Urothelium cell line (cell line): ENCODE measurements around the gene ZNF783.
"Not testable (repeated sequence)": the region's sequence is repeated elsewhere in the genome, so short reads cannot be mapped to it uniquely, and the experiment has no call there.

Source experiments
- DNase-seq: peaks from one replicate; pipeline ENCODE4 v3.0.0; 2011; ENCODE audit warnings: low spot score, mixed read lengths
- FAIRE-seq: peaks from 2 replicates; lab custom pipeline; 2011; peaks lifted over from hg19 to GRCh38; lab: Jason Lieb, UNC

The ZNF783 gene

GRCh38 chr7:149295481-149295850, 33.5 kb downstream of the ZNF783 start:
- DNase-seq, result no peak
- no peak for FAIRE-seq

- DNase-seq (no peak), FAIRE-seq (no peak)
These were observed 34.4 kb downstream of the ZNF783 start for GRCh38 chr7:149296368-149296767.

DNA sequence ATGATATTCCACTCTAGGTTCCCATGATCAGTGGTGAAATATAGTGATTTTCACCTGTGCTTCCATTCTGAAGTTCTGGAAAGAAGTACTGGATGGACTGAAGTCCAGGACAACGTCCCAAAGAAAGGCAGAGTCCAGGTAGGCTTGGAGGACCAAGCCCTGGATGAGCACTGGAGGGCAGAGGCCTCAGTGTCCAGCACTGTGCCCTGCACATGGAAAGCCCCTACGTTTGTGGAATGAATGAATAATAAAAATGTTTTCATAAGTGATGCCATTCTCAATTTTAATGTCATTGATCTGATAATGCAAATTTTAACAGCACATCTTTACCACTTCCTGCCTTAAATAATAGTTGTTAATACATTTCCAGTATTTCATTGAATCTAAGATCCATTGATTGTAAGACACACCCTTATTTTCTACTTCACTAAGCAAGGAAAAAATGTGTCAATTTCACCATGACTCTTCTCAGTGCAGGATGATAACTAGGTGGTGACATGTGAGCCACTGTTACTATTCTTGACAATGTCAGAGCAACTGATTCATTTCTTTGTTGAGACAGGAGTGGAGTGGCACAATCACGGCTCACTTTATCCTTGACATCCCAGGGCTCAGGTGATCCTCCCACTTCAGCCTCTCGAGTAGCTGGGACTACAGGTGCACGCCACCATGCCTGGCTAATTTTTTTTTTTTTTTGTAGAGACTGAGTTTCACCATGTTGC, 35.2 kb downstream of the ZNF783 start:
- FAIRE-seq, result no peak
- no peak for DNase-seq

DNA sequence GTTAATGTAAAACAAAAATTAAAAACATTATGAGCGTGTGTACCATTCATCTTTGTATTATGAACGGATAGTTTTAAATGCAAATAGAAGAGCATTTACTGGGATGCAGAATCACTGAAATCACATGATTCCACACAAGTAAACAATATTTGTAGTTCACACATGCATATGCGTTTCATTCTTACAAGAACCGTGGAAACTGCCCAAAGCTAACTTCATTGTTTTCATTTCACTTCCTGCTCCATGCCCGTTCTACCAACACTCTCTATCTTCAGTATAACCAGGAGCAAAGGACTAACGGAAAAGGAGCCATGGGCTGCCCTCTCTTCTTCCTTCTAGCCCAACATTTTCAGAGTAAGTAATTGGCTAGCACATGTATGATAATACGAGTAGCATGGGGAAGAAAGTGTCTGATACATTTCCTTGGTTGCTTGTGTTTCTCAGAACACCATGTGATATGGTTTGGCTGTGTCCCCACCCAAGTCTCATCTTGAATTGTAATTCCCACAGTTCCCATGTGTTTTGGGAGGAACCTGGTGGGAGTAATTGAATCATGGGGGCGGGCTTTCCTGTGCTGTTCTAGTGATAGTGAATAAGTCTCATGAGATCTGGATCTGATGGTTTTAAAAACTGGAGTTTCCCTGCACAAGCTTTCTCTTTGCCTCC, 38.8 kb downstream of the ZNF783 start:
- DNase-seq (no peak), FAIRE-seq (no peak)

DNA sequence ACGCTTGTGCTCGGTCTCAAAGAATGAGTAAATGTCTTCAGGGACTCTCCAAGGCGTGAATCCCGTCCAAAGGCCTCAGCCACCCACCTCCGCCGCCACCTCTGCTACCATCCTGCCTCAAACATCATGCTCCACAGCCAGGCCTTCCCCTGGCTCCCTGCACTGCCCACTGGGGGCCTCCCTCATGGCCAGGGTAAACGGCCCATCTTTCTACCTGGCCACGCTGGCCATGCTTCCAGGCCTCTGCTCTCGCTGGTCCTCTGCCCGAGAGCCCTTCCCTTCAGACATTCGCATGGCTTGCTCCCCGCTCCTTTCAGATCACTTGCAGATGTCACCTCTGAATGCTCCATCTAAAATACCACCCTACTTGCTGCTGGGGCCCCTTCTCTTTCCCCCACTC, 40.2 kb downstream of the ZNF783 start:
- DNase-seq (no peak), FAIRE-seq (no peak)

GRCh38 chr7:149302865-149303264, 40.9 kb downstream of the ZNF783 start:
- FAIRE-seq, result no peak
- no peak for DNase-seq

DNA sequence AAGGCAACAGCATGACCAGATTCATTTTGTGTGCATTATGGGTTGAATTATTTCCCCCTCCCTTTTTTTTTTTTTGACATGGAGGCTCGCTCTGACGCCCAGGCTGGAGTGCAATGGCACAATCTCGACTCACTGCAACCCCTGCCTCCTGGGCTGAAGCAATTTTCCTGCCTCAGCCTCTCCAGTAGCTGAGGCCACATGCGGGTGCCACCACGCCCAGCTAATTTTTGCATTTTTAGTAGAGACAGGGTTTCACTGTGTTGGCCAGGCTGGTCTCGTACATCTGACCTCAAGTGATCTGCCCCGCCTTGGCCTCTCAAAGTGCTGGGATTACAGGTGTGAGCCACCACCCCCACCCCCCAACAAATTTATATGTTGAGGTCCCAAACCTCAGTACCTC, 42.0 kb downstream of the ZNF783 start:
- FAIRE-seq (no peak), DNase-seq (no peak)

- FAIRE-seq, result no peak
- no peak for DNase-seq
These were observed 44.9 kb downstream of the ZNF783 start for GRCh38 chr7:149306854-149307253.

- DNase-seq, result no peak
- no peak for FAIRE-seq
These were observed 45.9 kb downstream of the ZNF783 start for GRCh38 chr7:149307775-149308501.

- peak; percentile 6 for DNase-seq
- no peak for FAIRE-seq
These were observed 48.3 kb downstream of the ZNF783 start for GRCh38 chr7:149310113-149310836.

- no peak for FAIRE-seq
- DNase-seq, result no peak
These were observed 49.1 kb downstream of the ZNF783 start for GRCh38 chr7:149310990-149311573.

DNA sequence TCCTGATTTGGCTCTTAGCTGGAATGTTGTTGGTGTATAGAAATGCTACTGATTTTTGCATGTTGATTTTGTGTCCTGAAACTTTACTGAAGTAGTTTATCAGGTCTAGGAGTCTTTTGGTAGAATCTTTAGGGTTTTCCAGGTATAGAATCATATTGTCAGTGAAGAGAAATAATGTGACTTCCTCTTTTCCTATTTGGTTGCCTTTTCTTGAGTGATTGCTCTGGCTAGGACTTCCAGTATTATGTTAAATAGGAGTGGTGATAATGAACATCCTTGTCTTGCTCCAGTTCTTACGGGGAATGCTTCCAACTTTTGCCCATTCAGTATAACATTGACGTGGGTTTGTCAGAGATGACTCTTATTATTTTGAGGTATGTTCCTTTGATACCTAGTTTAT, 52.0 kb downstream of the ZNF783 start:
- DNase-seq (no peak), FAIRE-seq (no peak)

DNA sequence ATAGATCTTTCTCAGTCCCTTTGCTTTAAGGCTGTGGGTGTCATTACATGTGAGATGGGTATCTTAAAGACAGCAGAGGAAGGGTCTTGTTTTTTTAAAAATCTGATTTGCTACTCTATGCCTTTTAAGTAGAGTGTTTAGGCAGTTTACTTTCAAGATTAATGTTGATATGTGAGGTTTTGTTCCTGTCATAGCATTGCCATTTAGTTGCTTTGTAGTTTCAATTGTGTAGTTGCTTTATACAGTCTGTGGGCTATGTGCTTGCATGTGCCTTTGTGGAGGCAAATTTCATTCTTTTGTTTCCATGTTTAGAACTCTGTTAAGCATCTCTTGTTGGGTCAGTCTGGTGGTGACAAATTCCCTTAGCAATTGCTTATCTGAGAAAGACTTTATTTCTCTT, 54.6 kb downstream of the ZNF783 start:
- no peak for DNase-seq
- no peak for FAIRE-seq

- DNase-seq (no peak), FAIRE-seq (no peak)
These were observed 55.5 kb downstream of the ZNF783 start for GRCh38 chr7:149317496-149317895.

- FAIRE-seq, result no peak
- no peak for DNase-seq
These were observed 56.1 kb downstream of the ZNF783 start for GRCh38 chr7:149317986-149318672.

DNA sequence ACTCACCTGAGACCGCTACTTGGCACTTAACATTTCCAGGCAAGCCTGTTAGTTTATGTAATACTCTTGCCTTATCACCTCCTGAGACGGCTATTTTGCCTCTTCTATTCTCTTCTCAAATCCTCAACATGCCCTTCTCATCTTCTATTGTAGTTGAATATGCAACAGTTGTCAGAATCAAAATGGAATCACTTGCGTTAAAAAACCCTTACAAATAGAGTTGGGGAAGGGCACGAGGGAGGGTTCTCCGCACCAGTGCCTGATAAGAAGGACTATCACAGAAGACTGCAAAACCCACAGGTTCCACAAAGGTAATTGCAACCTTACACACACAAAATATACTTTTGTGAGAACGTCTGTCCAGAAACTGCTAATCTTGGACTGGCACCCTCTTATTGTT, 57.4 kb downstream of the ZNF783 start:
- FAIRE-seq, result no peak

GRCh38 chr7:149320313-149321124, 58.5 kb downstream of the ZNF783 start:
- FAIRE-seq, result no peak
- no peak for DNase-seq

More for the DNA sequence above, 57.4 kb downstream of the ZNF783 start:
- no peak for DNase-seq

DNA sequence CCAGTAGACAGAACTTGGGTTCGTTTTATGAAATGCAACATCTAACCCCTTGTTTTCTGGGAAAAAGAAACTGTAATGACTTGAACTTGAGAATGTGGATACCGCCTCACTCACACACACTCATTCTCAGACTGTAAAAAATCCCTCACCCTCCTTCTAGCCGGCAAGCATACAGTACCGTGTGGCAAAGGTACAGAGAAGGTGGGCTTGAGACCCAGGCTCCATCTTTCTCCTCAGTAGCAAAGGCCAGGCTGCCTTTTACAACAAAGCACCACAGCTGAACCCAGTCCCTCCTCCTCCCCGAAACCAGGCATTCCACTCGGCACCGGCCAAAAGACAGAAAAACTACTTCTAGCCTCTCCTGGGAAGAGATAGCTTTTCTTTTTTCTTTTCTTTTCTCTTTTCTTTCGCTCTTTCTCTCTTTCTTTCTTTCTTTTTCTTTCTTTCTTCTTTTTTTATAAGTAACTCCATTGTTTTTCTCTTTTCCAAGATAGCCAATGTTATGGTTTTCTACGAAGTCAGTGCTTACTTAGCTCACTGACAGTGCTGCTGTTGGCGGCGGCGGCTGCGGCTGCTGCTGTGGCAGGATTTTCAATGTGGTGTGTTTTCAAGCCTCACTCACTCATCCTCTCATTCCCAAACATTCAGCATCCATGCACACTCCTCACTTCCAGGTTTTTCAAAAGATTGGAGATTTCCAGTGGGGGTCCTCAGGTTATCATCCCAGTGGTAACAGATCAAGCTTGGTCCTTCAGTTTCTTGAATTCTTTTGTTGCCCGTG, 59.3 kb downstream of the ZNF783 start:
- not testable (repeated sequence) for DNase-seq, FAIRE-seq
